K562 (cell line): ENCODE measurements around the gene GNA15. TPM values are rescaled to one million over a fixed set of nuclear protein-coding genes. Genes with fewer than 3 reads are reported as not detected.

Source experiments
- ARID3B ChIP-seq: fragments of 250-450 bp; sonication (Bioruptor Pico); IDR thresholded peaks from 2 replicates; pipeline ENCODE4 v1.4.0; 2020; ENCODE audit warnings: borderline replicate concordance
- ATF7 ChIP-seq: fragments of 450-650 bp; IDR thresholded peaks from 2 replicates; pipeline ENCODE4 v1.7.1; 2014; ENCODE audit warnings: mild to moderate bottlenecking, moderate library complexity
- BCOR ChIP-seq: fragments of 450-650 bp; IDR thresholded peaks from 2 replicates; pipeline ENCODE4 v1.6.1; 2016
- FOSL1 ChIP-seq: fragments of 200-800 bp; sonication (Bioruptor generic); conservative IDR thresholded peaks from 2 replicates; pipeline ENCODE4 v1.6.1; 2016; ENCODE audit warnings: missing genetic modification characterization, missing compliant biosample characterization
- FUS ChIP-seq: fragments of 200-400 bp; formaldehyde crosslinking; optimal IDR thresholded peaks from 2 replicates; pipeline ENCODE3; 2017; ENCODE audit warnings: low read depth, low read length
- MTA2 ChIP-seq: fragments of 450-650 bp; IDR thresholded peaks from 2 replicates; pipeline ENCODE4 v1.6.1; 2016; ENCODE audit warnings: low read depth
- NR2C1 ChIP-seq, 2 experiments: fragments of 450-650 bp; IDR thresholded peaks; 2 replicates each; pipeline ENCODE4 v1.6.1; 2017; ENCODE audit warnings: mild to moderate bottlenecking in 2 of 2, antibody characterized with exemption in 1 of 2, inconsistent platforms in 1 of 2, missing compliant biosample characterization in 1 of 2, missing genetic modification characterization in 1 of 2
- RAD21 ChIP-seq, 2 experiments: fragments of 250-450 bp in 1 of 2; fragments of 450-650 bp in 1 of 2; sonication (Bioruptor Pico) in 1 of 2; formaldehyde crosslinking in 1 of 2; IDR thresholded peaks in 1 of 2; conservative IDR thresholded peaks in 1 of 2; 2 replicates each; pipeline versions ENCODE4 v1.4.0 to v1.8.0; 2020 to 2022; ENCODE audit warnings: mild to moderate bottlenecking in 2 of 2, moderate library complexity in 1 of 2
- SIN3A ChIP-seq, 2 experiments: fragments of 150-350 bp in 1 of 2; IDR thresholded peaks; 2 replicates each; pipeline ENCODE4 v1.6.1; 2011 to 2016; ENCODE audit warnings: borderline replicate concordance in 2 of 2, low read depth in 2 of 2, low read length in 2 of 2, mild to moderate bottlenecking in 2 of 2, moderate library complexity in 2 of 2; ENCODE audit not compliant: control insufficient read depth in 1 of 2
- STAT5A ChIP-seq: IDR thresholded peaks from 2 replicates; pipeline ENCODE4 v1.6.1; 2012; ENCODE audit warnings: low read length, inconsistent platforms, borderline replicate concordance
- TRIM28 ChIP-seq: fragments of 450-650 bp; IDR thresholded peaks from 2 replicates; pipeline ENCODE4 v1.6.1; 2017
- ZEB2 ChIP-seq: fragments of 450-650 bp; IDR thresholded peaks from 2 replicates; pipeline ENCODE4 v1.6.1; 2016
- ZFP36 ChIP-seq: fragments of 150-350 bp; IDR thresholded peaks from 2 replicates; pipeline ENCODE4 v1.6.1; 2018; ENCODE audit warnings: low read length, low read depth; ENCODE audit not compliant: partially characterized antibody
- ZMIZ1 ChIP-seq, 2 experiments: fragments of 150-350 bp in 1 of 2; IDR thresholded peaks; 2 replicates each; pipeline ENCODE4 v1.6.1; 2012 to 2016; ENCODE audit warnings: low read depth in 2 of 2, low read length in 2 of 2, mild to moderate bottlenecking in 1 of 2, moderate library complexity in 1 of 2
- ZNF436 ChIP-seq: fragments of 250-450, 450-650 bp; sonication (Bioruptor Pico); formaldehyde crosslinking; IDR thresholded peaks from 2 replicates; pipeline ENCODE4 v1.7.0; 2020; ENCODE audit warnings: mild to moderate bottlenecking
- ZNF695 ChIP-seq: fragments of 450-650 bp; formaldehyde crosslinking; IDR thresholded peaks from 2 replicates; pipeline ENCODE4 v1.4.0; 2020; ENCODE audit warnings: mild to moderate bottlenecking, moderate library complexity
- ZNF707 ChIP-seq: fragments of 250-450 bp; sonication (Bioruptor Pico); conservative IDR thresholded peaks from 2 replicates; pipeline ENCODE4 v1.8.0; 2022; ENCODE audit warnings: inconsistent platforms, mild to moderate bottlenecking, moderate library complexity
- polyA plus RNA-seq, 8 experiments: library from polyadenylated mRNA; depleted of rRNA in 4 of 8; stranded (reverse) in 5 of 8; unstranded in 3 of 8; fragments of >200 nt; fragmentation: Nextera tagmentation in 2 of 8; fragmentation: Illumina TruSeq in 1 of 8; extraction: Ambion mirVana in 2 of 8; extraction: Trizol in 1 of 8; gene quantifications; 2 replicates each; pipeline versions ENCODE4 v1.2.1 to v1.2.3, GENCODE V29; 2011 to 2014; ENCODE audit warnings: inconsistent platforms in 1 of 8, missing spikeins in 1 of 8
- total RNA-seq, 7 experiments: library from RNA; depleted of rRNA in 6 of 7; stranded (reverse); fragments of >200 nt in 6 of 7; fragmentation: Illumina TruSeq in 2 of 7; extraction: Trizol in 2 of 7; gene quantifications; 2 replicates each; pipeline versions ENCODE4 v1.2.1 to v1.2.3, GENCODE V29; 2011 to 2021; ENCODE audit warnings: low replicate concordance in 1 of 7
- TF ChIP-seq, protein P1 (sequence below): sonication (generic); formaldehyde crosslinking; IDR thresholded peaks from 2 replicates; pipeline ENCODE4 v1.8.1; 2022; ENCODE audit warnings: missing genetic modification reagents
- TF ChIP-seq, protein P2 (sequence below): sonication (generic); formaldehyde crosslinking; IDR thresholded peaks from 2 replicates; pipeline ENCODE4 v1.8.1; 2023; ENCODE audit warnings: mild to moderate bottlenecking, missing genetic modification reagents, moderate library complexity

Gene GNA15
- total and polyA plus RNA-seq, 9 of the 15 experiments (the other 6 are each of a cell fraction or from before 2014, with no cell fraction given) = 0.03 to 0.24 (median 0.11) TPM; not detected in 1

DNA sequence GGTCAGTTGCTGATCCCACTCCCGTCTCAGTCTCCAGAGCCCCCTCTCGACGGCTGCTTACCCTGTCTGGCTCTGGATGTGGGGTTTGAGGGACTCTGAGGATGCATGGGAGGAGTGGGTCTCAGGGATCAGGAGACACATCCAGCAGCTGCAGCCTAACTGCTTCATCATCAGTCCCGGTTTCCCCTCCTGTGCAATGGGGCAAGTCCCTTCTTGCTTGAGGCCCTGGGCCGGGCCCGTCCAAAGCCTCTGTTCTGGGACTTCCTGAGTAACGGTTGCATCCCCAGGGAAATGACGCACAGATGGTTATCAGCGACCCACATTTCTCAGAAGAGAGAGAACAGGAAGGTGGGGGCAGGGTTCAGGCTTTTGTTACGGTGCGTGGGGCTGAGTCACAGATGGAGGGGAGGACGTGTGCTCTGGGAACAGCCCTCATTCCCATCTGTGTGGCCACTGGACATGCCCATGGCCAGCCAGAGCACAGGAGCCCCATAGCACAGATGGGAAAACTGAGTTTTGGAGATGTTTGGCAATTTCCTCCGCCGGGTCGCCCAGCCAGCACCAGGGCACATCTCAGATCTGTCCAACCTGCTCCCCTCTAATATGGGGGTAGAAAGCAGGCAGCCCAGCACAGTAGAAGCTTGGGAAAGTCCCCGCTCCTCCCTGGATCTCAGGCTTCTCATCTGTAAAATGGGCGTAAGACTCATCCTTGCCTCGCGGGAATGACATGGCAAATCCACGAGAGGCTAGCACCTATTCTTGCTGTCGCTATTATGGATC is 19.3 kb downstream of the GNA15 start (continued):
- TF ChIP-seq ZMIZ1 (IDR thresholded peaks at IDR 0.05; ENCODE audit: low read depth in 2 of 2, low read length in 2 of 2) = no peak
- TF ChIP-seq NR2C1 (IDR thresholded peaks at IDR 0.05) = peak; percentile 35; the same call in 1 of the 2 replicates
- peak; percentile 62 for TF ChIP-seq NR2C1 (tag; IDR thresholded peaks at IDR 0.05)
- TF ChIP-seq FOSL1 = peak; percentile 99
- TF ChIP-seq TRIM28 = peak; percentile 84
- TF ChIP-seq ATF7 = peak; percentile 93
- TF ChIP-seq RAD21 (CRISPR knock-in tag; conservative IDR thresholded peaks at IDR 0.05 in 1 of 2, IDR thresholded peaks at IDR 0.05 in 1 of 2) = peak; percentile 3 to 30; a peak in 2 of 4 replicates
- no peak for TF ChIP-seq ZNF695 (CRISPR knock-in tag)
- peak; percentile 95 for TF ChIP-seq STAT5A
- peak; percentile 33; the same call in 1 of the 2 replicates for TF ChIP-seq ZEB2
- TF ChIP-seq, protein P1, sequence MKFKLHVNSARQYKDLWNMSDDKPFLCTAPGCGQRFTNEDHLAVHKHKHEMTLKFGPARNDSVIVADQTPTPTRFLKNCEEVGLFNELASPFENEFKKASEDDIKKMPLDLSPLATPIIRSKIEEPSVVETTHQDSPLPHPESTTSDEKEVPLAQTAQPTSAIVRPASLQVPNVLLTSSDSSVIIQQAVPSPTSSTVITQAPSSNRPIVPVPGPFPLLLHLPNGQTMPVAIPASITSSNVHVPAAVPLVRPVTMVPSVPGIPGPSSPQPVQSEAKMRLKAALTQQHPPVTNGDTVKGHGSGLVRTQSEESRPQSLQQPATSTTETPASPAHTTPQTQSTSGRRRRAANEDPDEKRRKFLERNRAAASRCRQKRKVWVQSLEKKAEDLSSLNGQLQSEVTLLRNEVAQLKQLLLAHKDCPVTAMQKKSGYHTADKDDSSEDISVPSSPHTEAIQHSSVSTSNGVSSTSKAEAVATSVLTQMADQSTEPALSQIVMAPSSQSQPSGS (CRISPR knock-in tag) = no peak
- no peak for TF ChIP-seq ARID3B
- TF ChIP-seq ZNF707 (CRISPR knock-in tag) = no peak
- TF ChIP-seq MTA2 = peak; percentile 43; the same call in 1 of the 2 replicates
- TF ChIP-seq FUS = no peak
- TF ChIP-seq, protein P2, sequence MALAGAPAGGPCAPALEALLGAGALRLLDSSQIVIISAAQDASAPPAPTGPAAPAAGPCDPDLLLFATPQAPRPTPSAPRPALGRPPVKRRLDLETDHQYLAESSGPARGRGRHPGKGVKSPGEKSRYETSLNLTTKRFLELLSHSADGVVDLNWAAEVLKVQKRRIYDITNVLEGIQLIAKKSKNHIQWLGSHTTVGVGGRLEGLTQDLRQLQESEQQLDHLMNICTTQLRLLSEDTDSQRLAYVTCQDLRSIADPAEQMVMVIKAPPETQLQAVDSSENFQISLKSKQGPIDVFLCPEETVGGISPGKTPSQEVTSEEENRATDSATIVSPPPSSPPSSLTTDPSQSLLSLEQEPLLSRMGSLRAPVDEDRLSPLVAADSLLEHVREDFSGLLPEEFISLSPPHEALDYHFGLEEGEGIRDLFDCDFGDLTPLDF (CRISPR knock-in tag) = no peak
- TF ChIP-seq ZNF436 (CRISPR knock-in tag) = no peak
- TF ChIP-seq ZFP36 = peak; percentile 41
- TF ChIP-seq BCOR = peak; percentile 100
- TF ChIP-seq SIN3A (IDR thresholded peaks at IDR 0.05; ENCODE audit: borderline replicate concordance in 2 of 2, control insufficient read depth in 1 of 2, low read depth in 2 of 2, low read length in 2 of 2) = peak in 1 of 2 experiments; percentile 49; a peak in 1 of 4 replicates
